ENCODE results near the gene CHCHD2.
"Not testable (repeated sequence)": the region's sequence is repeated elsewhere in the genome, so short reads cannot be mapped to it uniquely, and the experiment has no call there.

The CHCHD2 gene

DNA sequence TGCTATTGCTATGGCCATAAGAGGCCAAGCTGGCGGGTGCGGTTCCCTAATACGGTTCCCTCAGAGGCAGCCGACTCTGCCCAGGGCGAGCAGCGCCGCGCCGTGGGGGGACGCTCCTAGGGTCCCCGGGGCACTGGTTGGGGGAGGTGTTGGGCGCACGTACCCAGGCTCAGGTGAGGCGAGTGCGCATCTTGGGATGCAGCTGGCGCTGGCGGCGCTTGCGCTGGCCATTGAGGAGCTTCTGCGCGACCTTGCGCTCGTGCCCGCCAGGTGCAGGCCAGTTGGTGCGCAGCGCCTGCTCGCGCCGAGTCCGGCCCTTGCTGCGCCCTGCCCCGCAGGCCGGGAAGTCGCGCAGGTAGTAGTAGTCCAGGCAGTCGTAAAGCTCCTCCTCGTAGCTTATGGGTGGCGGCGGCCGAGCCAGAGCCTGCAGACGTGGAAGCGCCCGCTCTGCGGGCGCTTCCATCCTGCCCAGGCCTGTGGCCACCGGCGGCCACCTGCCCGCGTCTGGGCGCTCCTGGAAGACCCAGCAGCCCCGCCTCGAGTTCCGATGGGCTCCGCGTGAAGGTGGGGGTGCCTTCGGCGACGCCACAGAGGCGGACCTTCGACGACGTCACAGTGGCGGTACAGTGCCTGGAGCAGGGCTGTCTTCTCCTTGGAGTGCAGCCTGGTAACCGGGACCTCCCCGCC is 9.7 kb upstream of the CHCHD2 start, which contains the start of gene NUPR2:
TSS of gene NUPR2 (minus strand) at position 566 of the 687 bp plus-strand sequence. CDS start at position 463, 103 bp downstream.
- TF ChIP-seq OSR1 (CRISPR knock-in tag; IDR thresholded peaks at IDR 0.05): no peak
- TF ChIP-seq ZNF70 (CRISPR knock-in tag; IDR thresholded peaks at IDR 0.05): no peak
- no peak for TF ChIP-seq PPARA (CRISPR knock-in tag; IDR thresholded peaks at IDR 0.05; ENCODE audit: borderline replicate concordance)
- TF ChIP-seq ZFP3 (CRISPR knock-in tag; IDR thresholded peaks at IDR 0.05): no peak
- no peak for TF ChIP-seq TCF4 (CRISPR knock-in tag; IDR thresholded peaks at IDR 0.05; ENCODE audit: borderline replicate concordance)
- TF ChIP-seq SNAI2 (CRISPR knock-in tag; IDR thresholded peaks at IDR 0.05): no peak
- TF ChIP-seq, protein P1, sequence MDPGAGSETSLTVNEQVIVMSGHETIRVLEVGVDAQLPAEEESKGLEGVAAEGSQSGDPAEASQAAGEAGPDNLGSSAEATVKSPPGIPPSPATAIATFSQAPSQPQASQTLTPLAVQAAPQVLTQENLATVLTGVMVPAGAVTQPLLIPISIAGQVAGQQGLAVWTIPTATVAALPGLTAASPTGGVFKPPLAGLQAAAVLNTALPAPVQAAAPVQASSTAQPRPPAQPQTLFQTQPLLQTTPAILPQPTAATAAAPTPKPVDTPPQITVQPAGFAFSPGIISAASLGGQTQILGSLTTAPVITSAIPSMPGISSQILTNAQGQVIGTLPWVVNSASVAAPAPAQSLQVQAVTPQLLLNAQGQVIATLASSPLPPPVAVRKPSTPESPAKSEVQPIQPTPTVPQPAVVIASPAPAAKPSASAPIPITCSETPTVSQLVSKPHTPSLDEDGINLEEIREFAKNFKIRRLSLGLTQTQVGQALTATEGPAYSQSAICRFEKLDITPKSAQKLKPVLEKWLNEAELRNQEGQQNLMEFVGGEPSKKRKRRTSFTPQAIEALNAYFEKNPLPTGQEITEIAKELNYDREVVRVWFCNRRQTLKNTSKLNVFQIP (CRISPR knock-in tag; IDR thresholded peaks at IDR 0.05; ENCODE audit: borderline replicate concordance, low read depth): no peak
- TF ChIP-seq ARNTL (CRISPR knock-in tag; IDR thresholded peaks at IDR 0.05; ENCODE audit: borderline replicate concordance, low read depth): no peak
- TF ChIP-seq, protein P2, sequence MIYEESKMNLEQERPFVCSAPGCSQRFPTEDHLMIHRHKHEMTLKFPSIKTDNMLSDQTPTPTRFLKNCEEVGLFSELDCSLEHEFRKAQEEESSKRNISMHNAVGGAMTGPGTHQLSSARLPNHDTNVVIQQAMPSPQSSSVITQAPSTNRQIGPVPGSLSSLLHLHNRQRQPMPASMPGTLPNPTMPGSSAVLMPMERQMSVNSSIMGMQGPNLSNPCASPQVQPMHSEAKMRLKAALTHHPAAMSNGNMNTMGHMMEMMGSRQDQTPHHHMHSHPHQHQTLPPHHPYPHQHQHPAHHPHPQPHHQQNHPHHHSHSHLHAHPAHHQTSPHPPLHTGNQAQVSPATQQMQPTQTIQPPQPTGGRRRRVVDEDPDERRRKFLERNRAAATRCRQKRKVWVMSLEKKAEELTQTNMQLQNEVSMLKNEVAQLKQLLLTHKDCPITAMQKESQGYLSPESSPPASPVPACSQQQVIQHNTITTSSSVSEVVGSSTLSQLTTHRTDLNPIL (CRISPR knock-in tag; IDR thresholded peaks at IDR 0.05; ENCODE audit: low read depth): no peak
- TF ChIP-seq ESRRG (CRISPR knock-in tag; IDR thresholded peaks at IDR 0.05): no peak
- TF ChIP-seq RARB (CRISPR knock-in tag; IDR thresholded peaks at IDR 0.05): no peak
- TF ChIP-seq, protein P3, sequence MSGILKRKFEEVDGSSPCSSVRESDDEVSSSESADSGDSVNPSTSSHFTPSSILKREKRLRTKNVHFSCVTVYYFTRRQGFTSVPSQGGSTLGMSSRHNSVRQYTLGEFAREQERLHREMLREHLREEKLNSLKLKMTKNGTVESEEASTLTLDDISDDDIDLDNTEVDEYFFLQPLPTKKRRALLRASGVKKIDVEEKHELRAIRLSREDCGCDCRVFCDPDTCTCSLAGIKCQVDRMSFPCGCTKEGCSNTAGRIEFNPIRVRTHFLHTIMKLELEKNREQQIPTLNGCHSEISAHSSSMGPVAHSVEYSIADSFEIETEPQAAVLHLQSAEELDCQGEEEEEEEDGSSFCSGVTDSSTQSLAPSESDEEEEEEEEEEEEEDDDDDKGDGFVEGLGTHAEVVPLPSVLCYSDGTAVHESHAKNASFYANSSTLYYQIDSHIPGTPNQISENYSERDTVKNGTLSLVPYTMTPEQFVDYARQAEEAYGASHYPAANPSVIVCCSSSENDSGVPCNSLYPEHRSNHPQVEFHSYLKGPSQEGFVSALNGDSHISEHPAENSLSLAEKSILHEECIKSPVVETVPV (CRISPR knock-in tag; IDR thresholded peaks at IDR 0.05): no peak
- no peak for TF ChIP-seq ZNF8 (CRISPR knock-in tag; IDR thresholded peaks at IDR 0.05)
- peak; percentile 40 for ATAC-seq

DNA sequence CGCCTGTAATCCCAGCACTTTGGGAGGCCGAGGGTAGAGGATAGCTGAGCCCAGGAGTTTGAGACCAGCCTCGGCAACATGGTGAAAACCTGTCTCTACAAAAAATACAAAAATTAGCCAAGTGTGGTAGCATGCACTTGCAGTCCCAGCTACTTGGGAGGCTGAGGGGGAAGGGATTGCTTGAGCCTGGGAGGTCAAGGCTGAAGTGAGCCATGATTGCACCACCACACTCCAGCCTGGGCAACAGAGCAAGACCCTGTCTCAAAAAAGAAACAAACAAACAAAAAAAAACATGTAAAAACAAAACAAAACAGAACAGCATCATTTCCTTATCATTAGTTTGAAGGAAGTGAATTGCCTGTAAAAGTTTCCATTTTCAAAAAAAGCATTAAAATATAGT is 6.0 kb upstream of the CHCHD2 start:
- ATAC-seq: not testable (repeated sequence)

DNA sequence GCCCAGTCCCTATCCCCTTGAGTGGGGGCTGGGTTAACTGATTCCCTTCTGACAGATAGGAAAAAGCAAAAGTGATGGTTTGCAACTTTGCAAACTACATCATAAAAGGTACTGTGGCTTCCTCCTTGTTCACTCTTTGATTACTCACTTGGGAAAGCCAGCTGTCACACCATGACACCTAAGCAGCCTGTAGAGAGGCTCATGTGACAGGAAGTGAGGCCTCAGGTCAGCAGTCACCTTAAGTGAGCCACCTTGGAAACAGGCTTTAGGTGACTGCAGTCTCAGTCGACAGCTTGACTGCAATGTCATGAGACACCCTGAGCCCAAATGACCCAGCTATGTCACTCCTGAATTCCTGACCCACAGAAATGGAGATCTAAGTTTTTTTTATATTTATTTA is 4.3 kb upstream of the CHCHD2 start:
- TF ChIP-seq, protein P2 (CRISPR knock-in tag; IDR thresholded peaks at IDR 0.05; ENCODE audit: low read depth): no peak
- no peak for ATAC-seq

DNA sequence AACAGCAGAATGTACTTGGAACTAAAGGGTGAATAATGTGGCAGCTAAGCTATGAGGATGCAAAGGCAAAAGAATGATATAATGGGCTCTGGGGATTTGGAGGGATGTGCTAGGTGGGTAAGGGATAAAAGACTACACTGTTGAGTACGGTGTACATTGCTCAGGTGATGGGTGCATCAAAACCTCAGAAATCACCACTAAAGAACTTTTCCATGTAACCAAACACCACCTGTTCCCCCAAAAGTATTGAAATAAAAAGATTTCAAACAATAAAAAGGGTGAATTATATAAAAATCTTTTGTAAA is 1.6 kb upstream of the CHCHD2 start:
- TF ChIP-seq ZNF70 (CRISPR knock-in tag; IDR thresholded peaks at IDR 0.05): no peak
- TF ChIP-seq ZFP30 (CRISPR knock-in tag; IDR thresholded peaks at IDR 0.05): no peak
- TF ChIP-seq, protein P1 (CRISPR knock-in tag; IDR thresholded peaks at IDR 0.05; ENCODE audit: borderline replicate concordance, low read depth): no peak
- TF ChIP-seq, protein P4, sequence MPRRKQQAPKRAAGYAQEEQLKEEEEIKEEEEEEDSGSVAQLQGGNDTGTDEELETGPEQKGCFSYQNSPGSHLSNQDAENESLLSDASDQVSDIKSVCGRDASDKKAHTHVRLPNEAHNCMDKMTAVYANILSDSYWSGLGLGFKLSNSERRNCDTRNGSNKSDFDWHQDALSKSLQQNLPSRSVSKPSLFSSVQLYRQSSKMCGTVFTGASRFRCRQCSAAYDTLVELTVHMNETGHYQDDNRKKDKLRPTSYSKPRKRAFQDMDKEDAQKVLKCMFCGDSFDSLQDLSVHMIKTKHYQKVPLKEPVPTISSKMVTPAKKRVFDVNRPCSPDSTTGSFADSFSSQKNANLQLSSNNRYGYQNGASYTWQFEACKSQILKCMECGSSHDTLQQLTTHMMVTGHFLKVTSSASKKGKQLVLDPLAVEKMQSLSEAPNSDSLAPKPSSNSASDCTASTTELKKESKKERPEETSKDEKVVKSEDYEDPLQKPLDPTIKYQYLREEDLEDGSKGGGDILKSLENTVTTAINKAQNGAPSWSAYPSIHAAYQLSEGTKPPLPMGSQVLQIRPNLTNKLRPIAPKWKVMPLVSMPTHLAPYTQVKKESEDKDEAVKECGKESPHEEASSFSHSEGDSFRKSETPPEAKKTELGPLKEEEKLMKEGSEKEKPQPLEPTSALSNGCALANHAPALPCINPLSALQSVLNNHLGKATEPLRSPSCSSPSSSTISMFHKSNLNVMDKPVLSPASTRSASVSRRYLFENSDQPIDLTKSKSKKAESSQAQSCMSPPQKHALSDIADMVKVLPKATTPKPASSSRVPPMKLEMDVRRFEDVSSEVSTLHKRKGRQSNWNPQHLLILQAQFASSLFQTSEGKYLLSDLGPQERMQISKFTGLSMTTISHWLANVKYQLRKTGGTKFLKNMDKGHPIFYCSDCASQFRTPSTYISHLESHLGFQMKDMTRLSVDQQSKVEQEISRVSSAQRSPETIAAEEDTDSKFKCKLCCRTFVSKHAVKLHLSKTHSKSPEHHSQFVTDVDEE (CRISPR knock-in tag; IDR thresholded peaks at IDR 0.05): no peak
- TF ChIP-seq, protein P2 (CRISPR knock-in tag; IDR thresholded peaks at IDR 0.05; ENCODE audit: low read depth): no peak
- TF ChIP-seq OSR1 (CRISPR knock-in tag; IDR thresholded peaks at IDR 0.05): no peak
- TF ChIP-seq BACH2 (CRISPR knock-in tag; IDR thresholded peaks at IDR 0.05; ENCODE audit: borderline replicate concordance): no peak
- no peak for TF ChIP-seq ZNF8 (CRISPR knock-in tag; IDR thresholded peaks at IDR 0.05)
- no peak for TF ChIP-seq SNAI2 (CRISPR knock-in tag; IDR thresholded peaks at IDR 0.05)
- TF ChIP-seq TOX (CRISPR knock-in tag; IDR thresholded peaks at IDR 0.05; ENCODE audit: borderline replicate concordance): no peak
- TF ChIP-seq TCF4 (CRISPR knock-in tag; IDR thresholded peaks at IDR 0.05; ENCODE audit: borderline replicate concordance): no peak
- no peak for TF ChIP-seq RARB (CRISPR knock-in tag; IDR thresholded peaks at IDR 0.05)
- TF ChIP-seq, protein P5, sequence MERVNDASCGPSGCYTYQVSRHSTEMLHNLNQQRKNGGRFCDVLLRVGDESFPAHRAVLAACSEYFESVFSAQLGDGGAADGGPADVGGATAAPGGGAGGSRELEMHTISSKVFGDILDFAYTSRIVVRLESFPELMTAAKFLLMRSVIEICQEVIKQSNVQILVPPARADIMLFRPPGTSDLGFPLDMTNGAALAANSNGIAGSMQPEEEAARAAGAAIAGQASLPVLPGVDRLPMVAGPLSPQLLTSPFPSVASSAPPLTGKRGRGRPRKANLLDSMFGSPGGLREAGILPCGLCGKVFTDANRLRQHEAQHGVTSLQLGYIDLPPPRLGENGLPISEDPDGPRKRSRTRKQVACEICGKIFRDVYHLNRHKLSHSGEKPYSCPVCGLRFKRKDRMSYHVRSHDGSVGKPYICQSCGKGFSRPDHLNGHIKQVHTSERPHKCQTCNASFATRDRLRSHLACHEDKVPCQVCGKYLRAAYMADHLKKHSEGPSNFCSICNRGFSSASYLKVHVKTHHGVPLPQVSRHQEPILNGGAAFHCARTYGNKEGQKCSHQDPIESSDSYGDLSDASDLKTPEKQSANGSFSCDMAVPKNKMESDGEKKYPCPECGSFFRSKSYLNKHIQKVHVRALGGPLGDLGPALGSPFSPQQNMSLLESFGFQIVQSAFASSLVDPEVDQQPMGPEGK (CRISPR knock-in tag; IDR thresholded peaks at IDR 0.05; ENCODE audit: borderline replicate concordance): no peak
- no peak for TF ChIP-seq ZC3H10 (CRISPR knock-in tag; IDR thresholded peaks at IDR 0.05)
- no peak for TF ChIP-seq ESRRG (CRISPR knock-in tag; IDR thresholded peaks at IDR 0.05)
- no peak for TF ChIP-seq CSDC2 (CRISPR knock-in tag; IDR thresholded peaks at IDR 0.05)
- TF ChIP-seq GLIS3 (CRISPR knock-in tag; IDR thresholded peaks at IDR 0.05): no peak
- ATAC-seq: no peak

All from SK-N-SH treated with all-trans-retinoic acid at 6 μM for 48 hours (cell line).